ENCODE measurements around the gene PDLIM1.
"Not testable (repeated sequence)": the region's sequence is repeated elsewhere in the genome, so short reads cannot be mapped to it uniquely, and the experiment has no call there.

Gene PDLIM1

DNA sequence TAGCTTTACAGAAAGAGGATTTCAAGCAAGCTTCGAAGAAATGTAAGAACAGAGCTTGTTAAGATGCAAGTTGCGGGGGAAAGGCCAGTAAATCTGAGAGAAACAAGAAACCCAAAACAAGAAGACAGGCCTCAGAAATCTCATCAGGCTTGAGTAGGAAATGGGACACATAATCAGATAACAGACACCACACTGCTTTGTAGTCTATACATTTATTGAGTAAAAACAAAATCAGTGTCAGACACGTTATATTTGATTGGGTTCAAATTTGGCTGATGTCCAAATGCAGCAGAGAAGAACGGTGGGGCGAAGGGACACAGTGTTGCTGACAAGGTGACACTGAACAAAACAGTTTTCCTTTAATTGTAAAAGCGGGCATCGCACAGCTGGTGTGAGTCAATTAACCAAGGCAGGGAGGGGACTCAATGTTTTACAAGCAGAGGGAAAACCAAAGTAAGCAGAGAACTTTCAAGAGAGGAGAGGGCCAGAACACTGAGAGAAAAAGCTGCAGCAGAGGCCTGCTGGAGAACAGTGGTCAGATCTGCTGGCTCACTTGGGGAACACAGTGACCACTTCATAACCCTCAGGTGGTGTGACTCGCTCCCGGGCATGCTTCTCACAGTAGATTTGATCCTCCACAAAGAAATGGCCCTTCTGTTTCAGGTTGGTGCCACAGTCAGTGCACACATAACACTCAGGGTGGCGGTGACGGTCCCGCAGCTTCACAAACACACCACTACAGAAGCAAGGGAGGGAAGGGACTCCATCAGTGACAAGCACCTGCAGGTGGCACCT lies 53.2 kb downstream of the PDLIM1 start:
- DNase-seq: no peak

DNA sequence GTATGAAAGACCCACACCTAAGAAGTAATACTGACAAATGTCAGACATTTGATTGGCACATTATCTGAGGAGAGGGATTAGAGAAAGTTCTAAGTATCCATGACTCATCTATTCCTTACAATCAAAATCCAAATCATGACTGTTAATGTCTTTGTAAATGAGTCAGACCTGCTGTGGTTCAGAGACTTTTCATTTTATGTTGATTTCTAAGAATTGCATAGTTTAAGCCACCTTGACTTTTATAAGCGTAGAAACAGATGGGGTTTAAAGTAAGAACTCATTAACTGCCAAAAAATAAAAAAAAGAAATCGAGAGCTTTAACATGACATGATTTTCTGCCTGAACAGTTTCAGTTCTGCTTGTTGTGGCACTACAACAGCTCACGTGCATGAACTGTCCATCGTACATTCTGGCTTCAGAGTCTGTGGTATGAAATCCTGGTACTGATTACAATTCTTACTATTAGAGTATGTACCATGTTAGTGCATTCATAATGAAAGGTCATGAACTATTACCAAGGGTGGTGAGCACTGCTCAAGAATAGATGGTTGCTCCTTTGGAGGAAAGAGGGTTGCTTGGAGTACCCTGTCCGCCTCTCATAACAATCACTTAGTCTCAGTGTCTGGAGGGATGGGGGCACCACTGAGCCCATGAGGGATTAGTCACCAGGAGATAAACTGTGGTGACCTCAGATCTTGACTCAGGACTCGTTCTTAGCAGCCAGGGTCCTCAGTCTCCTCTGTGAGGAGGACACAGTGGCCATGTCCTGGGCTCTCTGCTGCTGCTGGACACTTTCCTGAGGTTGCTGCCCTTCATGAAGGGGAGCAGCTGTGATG lies 54.5 kb downstream of the PDLIM1 start:
- DNase-seq: no peak

DNA sequence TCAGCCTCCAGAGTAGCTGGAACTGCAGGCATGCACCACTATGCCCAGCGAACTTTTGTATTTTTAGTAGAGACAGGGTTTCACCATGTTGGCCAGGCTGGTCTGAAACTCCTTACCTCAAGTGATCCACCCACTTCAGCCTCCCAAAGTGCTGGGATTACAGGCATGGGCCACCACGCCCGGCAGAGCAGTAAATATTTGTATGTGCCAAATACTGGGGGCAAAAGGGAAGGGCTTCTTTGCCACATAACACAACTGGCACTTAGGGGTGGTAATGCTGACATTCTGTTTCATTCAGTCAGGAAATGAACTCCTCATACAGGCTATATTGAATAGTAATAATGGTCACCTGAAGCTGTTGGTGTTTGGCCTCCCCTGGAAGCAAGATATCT lies 55.1 kb downstream of the PDLIM1 start:
- no peak for DNase-seq

- DNase-seq: no peak
Observed at GRCh38 chr10:95234951-95235350, 55.9 kb downstream of the PDLIM1 start.

DNA sequence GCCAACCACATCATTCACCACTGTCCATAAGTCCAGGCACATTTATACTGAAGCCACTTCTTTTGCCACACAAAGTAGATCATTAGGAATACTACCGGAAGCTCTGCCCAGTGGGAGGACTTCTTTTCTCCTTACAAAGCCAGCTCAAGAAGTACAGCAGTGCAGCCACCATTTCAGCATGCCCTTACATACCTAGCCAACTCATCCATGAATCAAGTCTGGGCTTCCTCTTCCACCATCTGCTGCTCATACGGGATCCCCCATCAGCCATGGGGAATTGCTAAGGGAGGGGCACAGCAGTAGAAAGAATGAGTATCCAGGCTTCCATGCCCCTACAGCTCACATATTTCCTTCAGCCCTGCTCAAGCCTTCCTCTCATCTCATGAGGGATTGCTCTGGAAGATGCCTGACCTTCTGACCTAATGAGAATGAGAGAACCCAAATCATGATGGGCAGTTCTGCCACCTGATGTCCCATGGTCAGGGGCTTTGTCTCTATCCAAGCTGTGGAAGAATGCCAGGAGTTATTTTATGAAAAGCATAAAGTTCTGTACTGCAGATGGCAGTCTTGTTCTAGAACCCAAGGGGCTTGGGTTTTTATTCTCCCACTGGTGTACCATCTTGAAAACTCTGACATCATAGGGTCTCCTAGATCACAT lies 57.3 kb downstream of the PDLIM1 start:
- no peak for DNase-seq

- DNase-seq: peak in 1 of 2 donors; percentile 31
Observed at GRCh38 chr10:95230677-95231586, 59.9 kb downstream of the PDLIM1 start.

GRCh38 chr10:95229724-95230627 lies 60.8 kb downstream of the PDLIM1 start:
- no peak for DNase-seq

DNA sequence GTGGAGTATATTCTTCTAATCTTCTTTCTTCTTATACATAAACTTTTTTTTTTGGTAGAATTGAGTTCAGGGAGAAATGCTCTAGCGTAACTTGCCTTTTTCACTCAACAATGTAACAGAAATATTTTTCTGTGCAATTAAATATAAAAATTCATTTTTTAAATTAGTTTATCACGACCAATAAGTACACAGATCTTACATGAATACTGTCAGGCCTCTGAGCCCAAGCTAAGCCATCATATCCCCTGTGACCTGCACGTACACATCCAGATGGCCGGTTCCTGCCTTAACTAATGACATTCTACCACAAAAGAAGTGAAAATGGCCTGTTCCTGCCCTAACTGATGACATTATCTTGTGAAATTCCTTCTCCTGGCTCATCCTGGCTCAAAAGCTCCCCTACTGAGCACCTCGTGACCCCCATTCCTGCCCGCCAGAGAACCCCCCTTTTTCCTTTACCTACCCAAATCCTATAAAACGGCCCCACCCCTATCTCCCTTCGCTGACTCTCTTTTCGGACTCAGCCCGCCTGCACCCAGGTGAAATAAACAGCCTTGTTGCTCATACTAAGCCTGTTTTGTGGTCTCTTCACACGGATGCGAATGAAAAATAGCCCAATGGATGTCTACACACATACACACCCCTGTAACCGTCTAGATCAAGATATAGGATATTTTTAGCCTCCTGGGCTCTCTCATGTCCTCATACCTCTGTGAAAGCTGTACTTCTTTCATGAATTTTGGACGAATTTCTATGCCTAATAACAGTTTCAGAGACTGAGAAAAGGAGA lies 61.7 kb downstream of the PDLIM1 start:
- DNase-seq: not testable (repeated sequence)

DNA sequence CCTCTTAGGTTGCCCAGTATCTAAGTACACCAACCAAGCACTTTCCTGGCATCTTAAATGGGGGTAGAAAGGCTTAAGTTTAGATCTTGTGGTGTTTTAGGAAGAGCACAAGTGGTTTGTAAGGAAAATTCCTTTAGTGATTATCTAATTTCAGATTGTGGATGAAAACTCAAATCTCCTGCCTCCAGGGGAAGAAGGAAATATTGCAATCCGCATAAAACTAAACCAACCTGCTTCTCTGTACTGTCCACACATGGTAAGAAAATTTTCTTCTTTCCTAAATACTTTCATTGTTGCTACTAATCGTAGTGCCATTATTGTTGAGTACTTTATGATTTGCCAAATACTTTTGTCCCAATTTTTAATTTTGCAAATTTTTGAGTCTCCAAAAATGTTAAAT lies 65.7 kb downstream of the PDLIM1 start:
- DNase-seq: no peak

DNA sequence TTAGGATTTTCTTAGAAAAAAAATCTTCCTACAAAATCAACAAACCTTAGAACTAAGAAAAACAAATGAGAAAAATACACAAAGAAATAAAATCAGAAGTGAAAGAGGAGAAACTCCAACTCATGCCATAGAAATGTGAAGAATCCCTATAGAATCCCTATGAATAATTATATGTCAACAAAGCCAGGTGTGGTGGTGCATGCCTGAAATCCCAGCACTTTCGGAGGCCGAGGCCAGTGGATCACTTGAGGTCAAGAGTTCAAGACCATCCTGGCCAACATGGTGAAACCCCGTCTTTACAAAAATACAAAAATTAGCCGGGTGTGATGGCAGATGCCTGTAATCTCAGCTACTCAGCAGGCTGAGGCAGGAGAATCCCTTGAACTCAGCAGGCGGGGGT lies 69.7 kb downstream of the PDLIM1 start:
- DNase-seq: no peak

- no peak for DNase-seq
Observed at GRCh38 chr10:95220539-95220938, 70.3 kb downstream of the PDLIM1 start.

- DNase-seq: no peak
Observed at GRCh38 chr10:95217476-95217875, 73.3 kb downstream of the PDLIM1 start.

GRCh38 chr10:95214793-95215192 lies 76.0 kb downstream of the PDLIM1 start:
- no peak for DNase-seq

- DNase-seq: no peak
Observed at GRCh38 chr10:95214369-95214768, 76.4 kb downstream of the PDLIM1 start.

DNA sequence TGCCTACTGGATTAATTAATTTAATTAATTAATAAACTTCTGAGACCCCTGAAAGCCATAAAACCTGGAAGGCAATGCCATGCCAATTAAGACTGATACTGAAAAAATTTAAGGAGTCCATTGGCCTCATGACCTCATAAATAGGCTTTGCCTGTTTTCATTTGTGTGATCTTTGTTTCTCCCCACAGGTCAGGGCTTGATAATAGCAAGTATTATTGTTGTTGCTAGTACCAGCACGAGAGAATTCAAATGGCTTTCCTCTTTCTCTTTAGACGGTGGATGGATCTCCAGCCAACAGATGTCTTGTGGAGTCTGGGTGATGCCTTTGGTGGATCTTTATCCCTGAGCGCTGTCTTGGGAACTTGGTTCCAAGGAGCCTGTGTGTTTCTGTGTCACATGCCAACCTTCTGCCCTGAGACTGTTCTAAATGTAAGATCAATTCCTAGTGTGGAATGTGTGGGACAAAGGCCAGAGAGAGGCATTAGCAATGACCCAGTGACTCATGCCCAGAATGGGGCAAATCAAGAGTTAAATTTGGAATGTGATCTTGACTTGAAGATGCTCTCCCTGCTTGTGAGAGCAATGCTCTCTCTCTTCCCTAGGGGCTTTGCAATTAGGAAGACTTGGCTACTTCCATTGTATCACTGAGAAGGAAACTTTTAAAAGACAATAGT lies 79.1 kb downstream of the PDLIM1 start:
- no peak for DNase-seq

DNA sequence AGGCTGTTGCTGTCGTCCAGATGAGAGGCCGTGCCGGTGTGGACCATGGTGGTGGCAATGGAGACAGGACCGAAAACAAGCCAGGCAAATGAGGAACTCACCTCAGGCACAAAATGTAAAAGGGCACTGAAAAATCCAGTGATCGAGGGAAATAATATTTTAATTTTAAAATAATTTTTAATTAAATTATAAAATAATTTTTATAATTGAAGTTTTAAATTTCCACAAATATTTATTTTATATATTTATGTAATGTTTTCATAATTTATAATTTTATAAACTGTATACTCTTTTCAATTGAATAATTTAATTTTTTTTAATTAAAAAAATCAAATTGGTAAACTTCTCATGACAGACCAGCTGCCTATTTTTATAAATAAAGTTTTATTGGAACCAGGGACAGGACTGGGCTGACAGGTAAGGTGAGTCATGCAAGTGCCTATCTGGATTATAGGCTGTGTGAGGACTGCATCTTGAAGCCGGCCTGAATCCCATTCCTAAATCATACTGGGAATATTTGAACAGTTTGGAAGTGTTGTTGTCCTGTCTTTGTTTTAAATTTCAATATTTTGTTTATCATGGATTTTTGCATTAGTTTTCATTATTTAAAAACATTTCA lies 81.2 kb downstream of the PDLIM1 start:
- DNase-seq: no peak

- DNase-seq: no peak
Observed at GRCh38 chr10:95208702-95209391, 82.0 kb downstream of the PDLIM1 start.

DNA sequence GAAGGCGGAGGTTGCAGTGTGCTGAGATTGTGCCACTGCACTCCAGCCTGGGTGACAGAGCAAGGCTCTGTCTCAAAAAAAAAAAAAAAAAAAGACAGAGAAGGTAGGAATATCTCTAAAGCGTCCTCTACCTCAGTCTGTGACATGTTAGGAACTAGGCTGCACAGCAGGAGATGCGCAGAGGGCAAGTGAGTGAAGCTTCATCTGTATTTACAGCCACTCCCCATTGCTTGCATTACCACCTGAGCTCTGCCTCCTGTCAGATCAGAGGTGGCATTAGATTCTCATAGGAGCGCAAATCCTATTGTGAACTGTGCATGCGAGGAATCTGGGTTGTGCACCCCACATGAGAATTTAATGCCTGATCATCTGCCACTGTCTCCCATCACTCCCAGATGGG lies 87.9 kb downstream of the PDLIM1 start:
- not testable (repeated sequence) for DNase-seq

- DNase-seq: no peak
Observed at GRCh38 chr10:95201736-95202135, 89.1 kb downstream of the PDLIM1 start.
